ENCODE data around the gene GABRD.

GABRD gene

DNA sequence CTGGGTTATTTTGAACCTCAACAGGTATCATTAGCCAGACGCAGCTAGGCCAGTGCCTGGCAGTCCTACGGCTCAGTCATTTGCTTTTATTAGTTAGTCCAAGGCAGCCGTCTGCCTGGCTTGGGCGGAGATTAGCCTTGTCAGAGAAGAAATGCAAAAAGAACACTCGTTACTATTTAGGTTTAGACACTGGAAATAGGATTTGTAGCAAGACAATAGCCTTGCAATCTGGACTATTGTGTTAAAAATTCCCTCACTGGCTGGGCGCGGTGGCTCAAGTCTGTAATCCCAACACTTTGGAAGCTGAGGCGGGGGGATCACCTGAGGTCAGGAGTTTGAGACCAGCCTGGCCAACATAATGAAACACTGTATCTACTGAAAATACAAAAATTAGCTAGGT lies 20.1 kb downstream of the GABRD start:
- no peak for DNase-seq

DNA sequence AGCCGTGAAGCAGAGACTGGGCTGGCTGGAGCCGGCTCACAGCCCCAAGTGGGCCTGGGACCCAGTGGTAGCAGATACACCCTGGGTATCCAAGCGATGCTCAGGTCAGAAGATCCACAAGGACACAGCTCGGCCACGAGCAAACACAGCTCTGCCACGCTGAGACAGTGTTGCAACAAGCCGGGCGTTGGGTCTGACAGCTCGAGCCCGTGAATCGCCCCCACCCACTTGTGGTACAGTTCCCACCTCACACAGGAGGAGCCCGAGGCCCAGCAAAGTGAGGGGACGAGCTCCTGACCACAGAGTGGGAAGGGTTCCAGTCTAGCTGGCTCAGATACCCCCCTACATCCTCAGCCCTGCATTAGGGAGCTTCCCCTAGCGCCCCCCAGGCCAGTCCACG lies 22.2 kb downstream of the GABRD start:
- DNase-seq = no peak

DNA sequence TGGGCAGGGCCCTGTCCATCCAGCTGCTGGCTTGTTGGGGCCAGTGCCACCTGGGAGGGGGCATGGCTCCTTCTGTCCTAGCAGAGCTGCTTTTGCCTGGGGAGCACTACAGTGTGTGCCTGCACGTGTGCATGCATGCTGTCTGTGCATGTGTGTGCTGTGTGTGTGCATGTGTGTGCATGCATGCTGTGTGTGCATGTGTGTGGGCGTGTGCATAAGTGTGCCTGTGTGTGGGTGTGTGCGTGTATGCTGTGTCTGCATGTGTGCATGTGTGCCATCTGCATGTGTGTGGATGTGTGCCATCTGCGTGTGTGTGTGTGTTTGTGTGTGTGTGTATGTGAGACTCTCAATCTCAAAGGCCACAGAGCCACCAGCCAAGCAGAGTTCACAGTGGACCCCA lies 22.7 kb downstream of the GABRD start:
- DNase-seq = no peak

DNA sequence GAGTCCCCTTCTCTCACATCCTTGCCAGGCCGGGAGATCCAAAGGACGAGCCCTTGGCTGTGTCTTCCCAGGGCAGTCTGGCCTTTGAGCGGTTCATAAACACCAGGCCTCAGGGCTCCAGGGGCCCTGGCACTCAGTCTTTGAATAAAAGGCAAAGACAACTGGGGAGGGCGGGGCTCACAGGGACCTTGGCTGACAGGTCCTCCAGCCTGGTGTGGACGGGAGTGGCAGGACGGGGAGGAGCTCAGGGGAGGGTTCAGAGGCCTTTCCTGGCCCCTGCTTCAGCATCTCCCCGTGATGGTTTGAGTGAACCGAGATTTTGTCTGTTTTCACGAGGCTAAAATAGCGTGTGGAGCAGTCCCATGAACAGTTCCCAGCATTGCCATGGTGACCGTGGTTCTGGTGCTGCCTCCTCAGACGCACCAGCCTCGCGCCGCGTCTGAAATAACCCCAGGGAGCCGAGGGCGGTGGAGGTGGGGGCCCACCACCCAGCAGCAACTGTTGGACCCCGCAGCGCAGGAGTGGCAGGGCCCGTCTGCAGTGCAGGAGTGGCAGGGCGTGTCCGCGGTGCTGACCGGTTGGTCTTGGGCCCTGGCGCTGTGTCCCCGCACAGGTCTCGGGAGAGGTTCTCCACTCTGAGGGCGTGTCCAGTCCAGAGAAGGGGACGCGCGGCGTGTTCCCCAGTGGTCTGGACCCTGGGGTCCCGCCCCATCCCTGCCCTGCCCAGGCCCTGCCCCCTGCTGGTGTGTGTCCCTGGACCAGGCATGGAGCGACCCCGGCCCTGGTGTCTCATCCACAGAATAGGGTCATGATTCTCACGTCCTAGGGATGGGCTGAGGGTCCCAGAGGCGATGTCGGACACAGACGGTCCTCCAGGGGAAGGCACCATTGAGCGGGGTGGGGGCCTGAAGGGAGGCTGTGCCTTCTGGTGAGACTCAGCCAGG lies 24.0 kb downstream of the GABRD start:
- DNase-seq = no peak

DNA sequence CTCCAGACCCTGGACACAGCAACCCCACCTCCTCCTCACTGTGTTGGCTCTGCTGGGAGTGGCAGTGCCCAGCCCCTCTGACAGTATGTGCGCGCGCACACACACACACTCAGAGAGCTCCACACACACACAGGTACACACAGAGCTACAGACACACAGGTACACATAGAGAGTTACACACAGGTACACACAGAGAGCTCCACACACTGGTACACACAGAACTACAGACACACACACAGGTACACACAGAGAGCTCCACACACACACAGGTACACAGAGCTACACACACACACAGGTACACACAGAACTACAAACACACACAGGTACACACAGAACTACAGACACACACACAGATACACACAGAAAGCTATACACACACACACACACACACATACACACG lies 24.7 kb downstream of the GABRD start:
- DNase-seq = no peak

DNA sequence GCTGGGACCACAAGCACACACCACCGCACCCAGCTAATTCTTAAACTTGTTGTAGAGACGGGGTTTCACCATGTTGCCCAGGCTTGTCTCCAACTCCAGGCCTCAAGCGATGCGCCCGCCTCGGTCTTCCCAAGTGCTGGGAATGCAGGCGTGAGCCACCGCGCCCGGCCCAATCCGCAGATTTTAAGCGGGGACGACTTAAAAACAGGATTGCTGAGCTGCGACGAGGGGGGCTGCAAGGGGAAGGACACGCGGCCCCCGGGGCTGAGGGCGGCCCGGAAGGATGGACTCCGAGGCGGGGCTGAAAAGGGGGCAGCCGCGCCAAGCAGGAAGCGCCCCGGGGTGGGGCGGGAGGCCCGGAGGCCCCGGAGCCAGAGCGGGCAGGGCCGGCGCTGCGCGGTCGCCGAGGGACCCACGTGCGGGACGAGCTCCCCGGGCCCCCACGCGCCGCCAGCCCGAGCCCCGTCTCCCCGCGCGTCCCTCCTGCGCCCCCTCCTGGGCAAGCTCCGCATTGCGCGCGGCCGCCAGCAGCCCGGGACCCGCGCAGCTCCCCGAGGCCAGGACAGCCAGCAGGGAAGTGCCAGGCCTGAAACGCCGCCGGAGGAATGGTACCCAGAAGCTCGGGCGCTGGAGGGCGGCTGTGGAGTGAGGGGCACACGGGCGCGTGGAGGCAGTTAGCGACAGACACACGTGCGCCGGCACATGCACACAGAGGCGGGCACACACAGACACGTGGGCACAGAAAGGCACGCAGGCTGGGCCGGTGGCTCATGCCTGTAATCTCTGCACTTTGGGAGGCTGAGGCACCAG lies 25.6 kb downstream of the GABRD start:
- DNase-seq = peak; percentile 75

DNA sequence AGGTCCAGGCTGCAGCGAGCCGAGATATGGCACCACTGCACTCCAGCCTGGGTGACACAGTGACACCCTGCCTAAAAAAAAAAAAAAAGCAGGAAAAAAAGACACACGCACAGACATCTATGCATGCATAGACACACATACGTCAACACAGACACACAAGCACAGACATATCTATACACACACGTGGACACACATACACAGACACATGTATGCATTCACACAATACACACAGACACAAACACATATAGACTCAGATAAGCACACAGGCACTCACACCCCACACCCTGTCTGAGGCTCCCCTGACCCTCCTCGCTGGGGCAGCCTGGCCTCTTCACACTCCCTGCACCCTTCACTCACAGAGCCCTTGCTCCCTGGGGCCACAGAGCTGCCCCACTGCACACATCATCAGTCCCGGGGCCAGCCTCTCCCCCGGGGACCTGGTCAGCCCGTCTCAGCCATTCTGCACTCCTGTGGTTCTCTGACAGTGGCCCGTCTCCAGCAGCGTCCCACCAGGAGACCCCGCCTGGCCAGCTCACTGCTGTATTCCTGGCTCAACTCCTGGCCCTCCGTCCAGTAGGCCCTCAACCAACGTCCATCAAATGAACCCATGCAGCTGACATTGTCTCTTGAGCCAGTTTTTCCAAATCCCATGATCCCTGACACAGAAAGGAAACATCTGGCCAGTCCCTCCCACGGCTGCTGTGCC lies 26.5 kb downstream of the GABRD start:
- DNase-seq = no peak

DNA sequence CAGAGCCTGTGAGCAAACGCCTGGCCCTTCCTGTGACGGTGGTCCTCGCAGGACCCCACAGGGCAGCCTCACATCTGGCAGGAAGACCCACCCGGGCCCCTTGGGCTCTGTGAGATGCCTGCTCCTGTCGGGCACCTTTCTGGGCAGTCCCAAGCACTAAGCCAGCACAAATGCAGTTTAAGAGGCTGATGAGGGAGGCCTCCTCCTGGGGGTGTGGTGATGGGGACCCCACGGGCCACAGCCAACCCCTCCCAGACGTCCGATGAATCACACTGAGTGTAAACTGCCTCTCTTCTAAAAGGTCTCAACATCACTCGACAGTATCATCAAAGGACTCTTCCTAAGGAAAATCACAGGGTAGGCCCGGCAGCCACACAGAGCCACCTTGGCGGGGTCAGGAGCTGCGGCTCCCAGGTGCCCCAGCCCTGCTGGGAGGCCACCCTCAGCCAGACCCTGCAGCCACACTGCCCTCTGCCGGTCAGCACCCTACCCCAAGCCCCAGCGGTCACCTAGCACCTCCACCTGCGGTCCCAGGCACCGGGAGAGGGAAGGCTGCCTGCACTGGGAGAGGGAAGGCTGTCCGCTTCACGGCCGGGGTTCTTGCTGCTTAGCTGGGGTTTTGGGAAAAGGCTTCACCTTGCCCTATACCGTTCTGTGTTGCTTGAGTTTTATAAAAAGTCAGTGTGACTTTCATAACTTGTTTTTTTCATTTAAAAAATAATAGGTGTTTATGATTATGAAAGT lies 27.2 kb downstream of the GABRD start:
- peak; percentile 35 for DNase-seq

DNA sequence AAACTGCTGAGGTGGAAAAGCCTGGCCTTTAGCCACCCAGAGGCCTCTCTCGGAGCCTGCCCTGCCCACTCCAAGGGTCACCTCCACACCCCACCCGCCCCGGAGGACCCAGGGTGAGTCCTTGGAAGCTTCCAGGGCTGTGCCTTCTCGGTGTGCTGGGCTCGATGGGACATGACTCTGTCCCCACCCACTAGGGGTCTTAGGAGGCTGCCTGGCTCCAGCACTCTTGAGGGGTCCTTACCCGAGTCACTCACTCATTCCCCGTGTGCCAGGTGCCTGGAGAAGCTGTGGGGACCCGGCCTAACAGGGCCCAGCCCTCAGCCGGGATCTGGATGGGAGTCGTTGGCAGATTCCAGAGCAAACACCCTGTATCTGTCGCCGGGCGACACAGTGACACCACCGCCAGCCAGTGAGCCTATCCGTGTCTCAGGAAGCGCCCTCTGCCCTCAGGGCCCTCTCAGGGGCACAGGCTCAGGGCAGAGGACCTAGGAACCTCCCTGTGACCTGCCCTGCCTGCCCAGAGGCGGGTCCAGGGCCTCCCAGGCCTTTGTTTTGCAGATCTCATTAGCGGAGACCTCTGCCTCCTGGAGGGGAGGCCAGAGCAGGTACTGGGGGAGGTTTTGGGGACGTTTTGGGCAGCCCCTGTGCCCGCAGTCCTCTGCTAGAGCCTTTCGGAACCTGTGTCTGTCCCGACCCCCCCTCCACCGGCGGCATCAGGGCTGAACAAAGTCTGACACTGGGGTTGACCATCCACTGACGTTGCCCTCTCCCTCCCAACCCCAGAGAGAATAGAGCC lies 28.0 kb downstream of the GABRD start:
- DNase-seq = no peak

DNA sequence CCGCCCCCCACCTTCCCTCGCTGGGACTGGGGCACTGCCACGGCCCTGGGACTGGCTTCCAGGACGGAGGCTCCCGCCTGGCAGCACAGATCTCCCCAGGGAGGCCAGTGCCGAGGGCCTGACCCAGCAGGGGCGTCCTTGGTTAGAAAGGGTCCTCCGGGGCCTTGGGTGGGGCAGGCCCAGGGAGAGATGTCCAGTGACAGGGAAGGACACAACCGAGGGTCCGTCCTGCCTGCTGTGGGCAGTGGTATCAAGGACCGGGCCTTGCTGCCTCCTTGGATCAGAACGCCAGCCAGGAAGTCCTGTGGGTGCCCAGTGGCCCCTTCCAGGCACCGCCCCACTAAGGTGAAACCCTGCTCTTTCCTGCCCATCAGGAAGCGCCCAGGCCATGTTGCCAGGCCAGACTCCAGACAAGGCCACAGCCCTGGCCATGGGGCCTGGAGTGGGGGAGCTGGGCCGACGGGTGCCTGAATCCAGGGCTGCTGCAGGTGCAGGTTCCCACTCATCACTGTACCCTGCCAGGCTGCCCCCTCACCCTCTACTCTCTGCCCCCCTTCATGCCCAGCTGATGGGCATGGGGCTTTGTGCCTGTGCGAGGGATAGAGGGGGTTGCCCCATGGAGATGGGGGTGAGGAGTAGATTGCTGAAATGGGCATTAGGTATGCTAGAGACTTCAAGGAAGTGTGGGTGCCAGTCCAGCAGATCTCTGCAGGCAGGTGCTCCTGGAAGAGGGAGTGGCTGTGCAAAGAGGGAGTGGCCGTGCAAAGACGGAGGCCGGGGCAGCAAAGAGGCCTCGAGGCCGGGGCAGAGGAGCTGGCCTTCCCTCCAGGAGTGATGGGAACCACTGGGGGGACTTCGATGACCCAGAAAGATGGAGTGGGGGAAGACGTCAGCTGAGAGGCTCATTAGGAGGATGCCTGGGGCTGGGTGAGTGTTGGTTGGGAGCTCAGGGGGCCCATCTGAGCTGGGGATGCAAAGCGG lies 28.9 kb downstream of the GABRD start:
- DNase-seq = no peak

DNA sequence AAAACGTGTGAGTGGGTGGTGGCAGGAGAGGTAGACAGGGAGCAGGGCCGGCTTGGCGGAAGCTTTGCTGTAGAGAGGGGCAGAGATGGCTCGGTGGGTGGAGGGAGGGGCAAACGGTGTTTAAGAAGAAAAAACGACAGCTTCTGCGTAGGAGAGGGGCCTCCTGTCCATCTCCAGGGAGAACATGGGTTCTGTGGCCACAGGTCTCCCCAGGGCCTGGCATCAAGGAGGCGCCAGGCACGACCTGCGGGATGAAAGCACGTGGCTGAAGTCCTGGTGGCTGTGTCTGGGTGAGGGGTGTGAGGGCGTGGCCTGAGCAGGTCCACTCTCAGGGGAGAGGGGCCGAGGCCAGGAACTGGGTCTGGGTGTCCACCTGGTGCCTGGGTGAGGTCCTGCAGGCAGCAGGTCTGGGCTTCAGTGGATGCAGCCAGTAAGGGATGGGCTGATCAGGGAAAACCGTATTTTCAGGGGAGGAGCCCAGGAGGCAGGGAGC lies 30.1 kb downstream of the GABRD start:
- no peak for DNase-seq

DNA sequence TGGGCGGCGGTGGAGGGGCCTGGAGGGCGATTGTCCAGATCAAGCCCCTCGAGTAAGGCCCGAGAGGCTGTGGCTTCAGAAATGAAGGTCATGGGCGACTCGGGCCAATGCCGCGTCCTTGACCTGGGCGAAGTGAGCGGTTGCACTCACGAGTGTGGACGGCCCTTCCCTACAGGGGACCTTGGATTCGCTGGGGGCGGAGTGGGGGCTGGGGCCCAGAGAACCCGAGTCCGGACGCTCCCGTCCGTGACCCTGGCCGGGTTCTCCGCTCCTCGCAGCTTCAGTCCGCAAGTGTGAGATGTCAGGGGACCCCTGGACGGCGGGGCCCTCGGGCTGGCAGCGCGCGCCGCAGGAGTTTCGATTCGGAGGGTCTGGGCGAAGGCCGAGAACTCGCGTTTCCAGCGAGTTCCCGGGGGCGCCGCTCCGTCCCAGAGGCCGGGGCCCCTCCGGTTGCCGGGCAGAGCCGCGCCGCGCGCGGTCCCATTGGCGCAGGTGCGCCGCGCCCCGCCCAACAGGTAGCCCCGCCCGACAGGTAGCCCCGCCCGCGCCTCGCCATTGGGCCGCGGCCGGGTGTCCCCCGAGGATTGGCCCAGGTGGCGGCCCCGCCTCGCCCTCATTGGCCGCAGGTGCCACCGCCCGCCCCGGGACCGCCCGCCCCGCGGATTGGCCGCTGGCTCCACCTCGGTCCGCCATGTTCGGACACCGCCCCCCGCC lies 30.7 kb downstream of the GABRD start, which contains the start of gene PRKCZ:
Gene PRKCZ, plus strand, starts transcription at position 694 of the 714 bp plus-strand sequence. CDS start 220 bp downstream, outside the sequence.
- DNase-seq = peak; percentile 93

DNA sequence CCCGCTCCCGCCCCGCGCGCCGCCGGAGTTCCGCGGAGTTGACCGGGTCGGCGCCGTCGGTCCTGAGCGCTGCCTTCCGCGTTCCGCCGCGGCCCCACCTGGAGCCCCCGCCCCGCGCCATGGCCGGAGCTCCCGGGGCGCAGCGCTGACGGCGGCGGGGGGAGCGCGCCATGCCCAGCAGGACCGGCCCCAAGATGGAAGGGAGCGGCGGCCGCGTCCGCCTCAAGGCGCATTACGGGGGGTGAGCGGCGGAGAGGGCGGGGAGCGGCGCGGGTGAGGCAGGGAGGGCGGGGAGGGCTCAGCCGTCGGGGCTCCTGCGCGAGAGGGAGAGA lies 31.3 kb downstream of the GABRD start:
- no peak for DNase-seq

DNA sequence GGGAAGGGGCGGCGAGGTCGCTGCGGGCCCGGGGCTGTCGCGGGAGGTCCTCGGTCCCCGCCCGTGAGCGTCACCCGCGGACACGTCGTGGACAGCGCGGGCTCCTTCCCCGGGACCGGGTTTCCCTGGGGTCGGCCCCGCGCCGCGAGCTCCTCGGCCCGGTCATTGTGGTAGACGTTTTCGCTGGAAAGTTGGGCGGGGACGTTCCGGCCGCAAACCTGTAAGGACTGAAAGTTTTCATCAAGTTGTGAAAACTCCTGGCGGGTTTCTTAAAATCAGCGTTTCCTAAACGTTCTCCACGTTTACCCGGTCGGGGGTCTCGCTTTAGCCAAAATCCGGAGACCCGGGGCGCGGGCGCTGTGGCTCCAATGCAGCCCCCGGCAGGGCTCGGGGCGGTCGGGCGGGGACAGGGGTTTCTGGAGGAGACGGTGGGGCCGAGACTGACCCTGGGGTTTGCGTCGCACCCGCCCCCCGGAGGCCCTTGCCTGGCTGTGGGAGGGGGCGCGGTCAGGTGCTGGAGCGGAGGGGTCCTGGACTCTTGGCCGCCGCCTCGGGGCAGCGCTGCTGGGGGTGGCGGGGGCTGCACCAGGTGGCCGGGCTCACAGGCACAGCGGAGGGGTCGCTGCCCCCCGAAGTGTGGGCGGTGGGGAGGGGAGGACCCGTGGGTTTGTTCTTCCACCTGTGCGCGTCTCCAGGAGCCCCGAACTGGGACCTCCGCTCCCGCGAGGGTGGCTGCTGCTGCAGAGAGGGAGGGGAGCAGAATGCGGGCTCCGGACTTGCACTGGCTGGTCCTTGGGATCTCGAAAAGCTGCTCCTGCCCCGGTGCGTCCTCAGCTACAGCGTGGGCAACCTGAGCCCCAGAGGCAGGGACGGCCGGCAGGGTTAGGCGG lies 31.9 kb downstream of the GABRD start:
- DNase-seq = no peak

DNA sequence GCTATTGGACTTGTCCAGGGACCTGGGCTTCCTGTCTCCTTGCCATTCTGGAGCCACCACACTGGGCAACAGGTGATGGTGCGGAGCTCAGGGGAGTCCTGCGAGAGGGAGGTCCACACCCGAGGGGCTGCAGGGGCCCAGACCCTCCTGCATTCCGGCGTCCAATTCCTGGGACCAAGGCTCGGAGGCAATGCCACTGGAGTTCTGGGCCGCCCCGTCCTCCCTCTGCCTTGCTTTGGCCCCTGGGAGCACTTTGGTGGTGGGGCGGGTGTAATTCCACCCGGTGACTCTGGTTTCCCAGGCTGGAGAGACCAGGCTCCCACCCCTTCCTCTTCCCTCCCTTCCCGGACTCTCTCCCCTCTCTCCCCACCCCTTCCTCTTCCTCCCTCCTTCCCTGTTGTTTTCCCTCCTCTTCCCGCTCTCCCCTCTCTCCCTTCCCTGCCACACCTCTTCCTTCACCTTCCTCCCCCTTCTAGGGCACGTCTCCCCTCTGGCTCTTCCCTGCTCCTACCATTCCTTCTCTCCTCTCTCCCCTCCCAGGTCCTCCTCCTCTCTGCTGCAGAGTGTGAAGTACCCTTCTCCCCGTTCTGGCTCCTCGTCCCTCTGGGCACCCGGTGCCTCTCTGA lies 33.0 kb downstream of the GABRD start:
- no peak for DNase-seq

DNA sequence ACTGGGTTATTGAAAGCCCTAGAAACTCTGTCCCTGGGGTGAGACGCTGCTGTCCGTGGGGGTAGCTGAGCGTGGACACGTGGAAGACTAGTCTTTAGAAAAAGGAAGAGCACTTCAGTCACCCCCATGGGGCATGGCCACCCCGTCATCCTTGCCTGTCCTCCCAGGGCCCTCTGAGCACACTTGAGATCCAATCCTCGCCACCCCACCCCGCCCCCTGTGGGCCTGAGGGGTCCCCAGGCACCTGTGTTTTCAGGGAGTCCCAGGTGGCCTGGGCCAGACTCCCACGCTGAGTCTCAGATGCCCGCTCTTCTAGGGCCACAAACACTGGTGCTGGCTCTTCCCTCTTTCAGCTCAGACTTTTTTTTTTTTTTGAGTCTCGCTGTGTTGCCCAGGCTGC lies 33.6 kb downstream of the GABRD start:
- DNase-seq = no peak

DNA sequence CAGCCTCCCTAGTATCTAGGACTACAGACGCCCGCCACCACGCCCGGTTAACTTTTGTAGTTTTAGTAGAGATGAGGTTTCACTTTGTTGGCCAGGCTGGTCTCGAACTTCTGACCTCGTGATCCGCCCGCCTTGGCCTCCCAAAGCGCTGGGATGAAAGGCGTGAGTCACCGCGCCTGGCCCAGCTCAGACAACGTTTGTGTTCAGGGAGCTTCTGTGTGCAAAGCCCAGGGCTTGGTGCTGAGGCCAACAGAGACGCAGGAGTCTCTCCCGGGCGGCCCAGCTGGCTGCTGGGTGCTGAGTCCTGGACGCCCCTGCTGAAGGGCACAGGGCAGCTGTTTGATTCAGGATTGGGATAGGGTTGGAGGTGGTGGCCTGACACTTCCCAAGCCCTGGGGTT lies 34.1 kb downstream of the GABRD start:
- no peak for DNase-seq

DNA sequence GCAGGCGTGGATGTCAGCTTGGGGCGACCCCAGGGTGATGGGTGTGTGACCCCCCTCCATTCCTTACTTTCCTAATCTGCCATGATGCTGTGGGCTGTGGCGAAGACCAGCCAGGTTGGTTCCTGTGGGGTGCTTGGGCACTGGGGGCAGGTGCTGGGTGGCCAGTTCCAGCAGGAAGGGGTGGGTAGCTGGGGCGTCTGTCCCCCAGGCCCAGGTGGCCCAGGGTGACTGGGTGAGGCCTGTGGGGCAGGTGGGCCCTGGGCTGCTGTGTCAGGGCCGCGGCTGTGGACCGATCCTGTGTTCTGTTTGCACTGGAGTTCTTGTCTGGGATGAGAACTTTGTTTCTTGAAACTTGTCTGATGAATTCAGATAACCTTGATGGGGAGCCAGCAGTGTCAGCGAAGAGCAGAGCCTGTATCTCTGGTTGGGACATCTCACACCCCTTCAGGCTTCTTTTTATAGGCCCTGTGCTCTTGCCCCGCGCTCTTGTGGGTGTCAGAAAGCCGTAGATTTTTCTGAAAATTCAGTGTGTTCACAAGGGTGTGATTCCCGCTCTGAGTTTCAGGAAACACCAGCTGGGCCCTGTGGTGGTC lies 34.7 kb downstream of the GABRD start:
- DNase-seq = no peak
